GM23248 (cell line): ENCODE measurements around the gene NUDT9. TPM values are rescaled to one million over a fixed set of nuclear protein-coding genes. Genes with fewer than 3 reads are reported as not detected.
A peak's percentile ranks its signal among the peaks of the same experiment; 100 is the strongest.
"Not testable (repeated sequence)": the region's sequence is repeated elsewhere in the genome, so short reads cannot be mapped to it uniquely, and the experiment has no call there.

Source experiments
- DNase-seq: peaks from one replicate; pipeline ENCODE4 v3.0.0-alpha.2; 2015
- H2AFZ ChIP-seq: fragments of 200-600 bp; sonication (generic); 2 replicates; pipeline ENCODE4 v1.6.1; 2016; ENCODE audit warnings: antibody characterized with exemption
- H3F3A ChIP-seq: fragments of 200-600 bp; sonication (generic); 2 replicates; pipeline ENCODE4 v1.6.1; 2016; ENCODE audit warnings: mild to moderate bottlenecking, antibody characterized with exemption, mixed run types; ENCODE audit not compliant: insufficient read depth
- H3K27ac ChIP-seq: fragments of 200-600 bp; sonication (generic); 2 replicates; pipeline ENCODE4 v1.5.1; 2016; ENCODE audit warnings: mild to moderate bottlenecking
- H3K27me3 ChIP-seq: fragments of 200-600 bp; sonication (generic); replicated peaks from 2 replicates; pipeline ENCODE4 v1.6.1; 2016; ENCODE audit warnings: mild to moderate bottlenecking; ENCODE audit not compliant: insufficient read depth
- H3K36me3 ChIP-seq: fragments of 200-600 bp; sonication (generic); 2 replicates; pipeline ENCODE4 v1.6.1; 2016; ENCODE audit warnings: low read depth, mild to moderate bottlenecking
- H3K4me1 ChIP-seq: fragments of 200-600 bp; sonication (generic); 2 replicates; pipeline ENCODE4 v1.6.1; 2016; ENCODE audit warnings: mild to moderate bottlenecking; ENCODE audit not compliant: insufficient read depth
- H3K4me2 ChIP-seq: fragments of 200-600 bp; sonication (generic); one replicate; pipeline ENCODE4 v1.6.1; 2016; ENCODE audit warnings: mild to moderate bottlenecking; ENCODE audit not compliant: unreplicated experiment
- H3K4me3 ChIP-seq: fragments of 200-600 bp; sonication (generic); 2 replicates; pipeline ENCODE4 v1.5.1; 2016; ENCODE audit warnings: mild to moderate bottlenecking
- H3K79me2 ChIP-seq: fragments of 200-600 bp; sonication (generic); 2 replicates; pipeline ENCODE4 v1.6.1; 2016; ENCODE audit warnings: mild to moderate bottlenecking; ENCODE audit not compliant: insufficient read depth
- H3K9ac ChIP-seq: fragments of 200-600 bp; sonication (generic); 2 replicates; pipeline ENCODE4 v1.6.1; 2016; ENCODE audit warnings: mild to moderate bottlenecking
- H3K9me2 ChIP-seq: fragments of 200-600 bp; sonication (generic); 2 replicates; pipeline ENCODE4 v1.6.1; 2016; ENCODE audit warnings: mixed run types, mild to moderate bottlenecking, moderate library complexity; ENCODE audit not compliant: insufficient read depth
- H3K9me3 ChIP-seq: fragments of 200-600 bp; sonication (generic); one replicate; pipeline ENCODE4 v1.6.1; 2017; ENCODE audit warnings: low read depth
- H4K20me1 ChIP-seq: fragments of 200-600 bp; sonication (generic); 2 replicates; pipeline ENCODE4 v1.6.0; 2016; ENCODE audit not compliant: insufficient read depth
- EZH2 ChIP-seq: fragments of 200-600 bp; sonication (generic); IDR thresholded peaks from 2 replicates; pipeline ENCODE4 v1.6.1; 2018; ENCODE audit warnings: antibody characterized with exemption, mild to moderate bottlenecking; ENCODE audit not compliant: insufficient read depth, poor library complexity, severe bottlenecking
- EZH2phosphoT487 ChIP-seq: fragments of 200-600 bp; sonication (generic); IDR thresholded peaks from 2 replicates; pipeline ENCODE4 v1.6.1; 2018; ENCODE audit warnings: antibody characterized with exemption, moderate library complexity, mild to moderate bottlenecking, low read depth; ENCODE audit not compliant: insufficient read depth
- WGBS, 2 experiments: methylation state at CpG; one replicate each; pipeline ENCODE4 v1.1.6; 2015 to 2017; ENCODE audit warnings: low lambda C conversion rate in 2 of 2, low coverage in 1 of 2; ENCODE audit errors: missing lambda C conversion rate in 2 of 2; 5-methylcytosine and 5-hydroxymethylcytosine counted together
- in situ Hi-C: fragments of 300-500 bp; cut with MboI; formaldehyde crosslinking; loops from 2 replicates; pipeline ENCODE4 v1.15.0; 2020
- polyA plus RNA-seq: library from polyadenylated mRNA; unstranded; fragments of >200 nt; fragmentation: Nextera tagmentation; extraction: Ambion mirVana; gene quantifications from 2 replicates; pipeline ENCODE4 v1.2.1, GENCODE V29; 2016
- total RNA-seq: library from RNA; depleted of rRNA; stranded (reverse); fragments of >200 nt; shearing (Covaris generic); gene quantifications from 2 replicates; pipeline ENCODE4 v1.2.3, GENCODE V29; 2014

Gene NUDT9
- total and polyA plus RNA-seq, 2 experiments from 2014 or later, result 11.2 to 34.8 TPM

DNA sequence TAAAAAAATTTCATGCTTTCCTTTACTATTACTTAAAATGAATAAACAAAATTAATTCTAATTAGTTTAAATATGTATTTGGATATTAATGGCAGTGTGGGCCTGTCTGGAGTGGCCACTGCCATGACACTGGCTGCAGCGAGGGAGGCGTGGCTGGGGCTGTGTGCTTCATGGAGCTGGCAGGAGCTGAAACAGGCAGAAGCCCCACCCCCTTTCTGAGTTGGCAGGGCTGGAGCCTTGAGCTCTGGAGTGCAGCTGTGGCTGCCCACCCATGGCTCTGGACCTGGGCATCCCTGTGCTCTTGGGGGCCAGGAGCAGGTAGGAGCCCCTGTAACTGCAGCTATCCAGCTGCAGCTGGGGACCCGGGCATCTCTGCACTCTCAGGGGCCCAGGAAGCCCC, 23.2 kb upstream of the NUDT9 start:
- in situ Hi-C loops, result no loop called here
- Histone ChIP-seq H3K9me2 (no peaks in the 10 kb centered on the region), H3K9me3 (no peaks in the 10 kb centered on the region), H3K9ac (no peak overlapping the region), H3K36me3 (no peaks in the 10 kb centered on the region), H3K27me3 (no peaks in the 10 kb centered on the region), H3K79me2 (no peaks in the 10 kb centered on the region), H3F3A (no peaks in the 10 kb centered on the region), H2AFZ (no peak overlapping the region), H3K4me3 (no peak overlapping the region), H4K20me1 (no peaks in the 10 kb centered on the region), H3K4me2 (no peak overlapping the region), H3K27ac (no peak overlapping the region), H3K4me1 (no peaks in the 10 kb centered on the region)
- peak; percentile 9 for DNase-seq
- 75 to 80% methylated on average over 3 of the region's 3 CpGs for WGBS, 2 experiments
- TF ChIP-seq EZH2phosphoT487 (no peak), EZH2 (no peak)

DNA sequence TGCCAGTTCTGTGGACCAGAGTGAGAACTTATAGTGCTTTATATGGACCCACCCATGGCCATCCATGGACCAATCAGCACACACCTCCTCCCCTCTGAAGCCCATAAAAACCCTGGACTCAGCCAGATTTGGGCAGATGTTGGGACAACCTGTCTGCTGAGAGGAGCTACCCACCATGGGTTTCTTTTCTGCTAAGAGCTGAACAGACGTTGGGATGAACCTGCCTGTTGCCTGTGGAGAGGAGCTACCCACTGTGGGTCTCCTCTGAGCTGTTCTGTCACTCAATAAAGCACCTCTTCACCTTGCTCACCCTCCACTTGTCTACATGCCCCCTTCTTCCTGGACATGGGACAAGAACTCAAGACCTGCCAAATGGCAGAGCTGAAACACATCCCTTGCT, 22.4 kb upstream of the NUDT9 start:
- Histone ChIP-seq H3K4me2 (no peak overlapping the region), H3K27ac (no peak overlapping the region), H3K9ac (no peak overlapping the region), H4K20me1 (no peaks in the 10 kb centered on the region), H2AFZ (no peak overlapping the region), H3K27me3 (0 out of 2 replicates have a peak, but pooled peaks cover 3% of the 10 kb centered on the region), H3K4me1 (no peaks in the 10 kb centered on the region), H3K9me3 (no peaks in the 10 kb centered on the region), H3K79me2 (no peaks in the 10 kb centered on the region), H3F3A (no peaks in the 10 kb centered on the region), H3K4me3 (no peak overlapping the region), H3K36me3 (no peaks in the 10 kb centered on the region), H3K9me2 (no peaks in the 10 kb centered on the region)
- 15 to 28% methylated on average over 1 of the region's 1 CpG for WGBS, 2 experiments
- DNase-seq, result no peak
- no peak for TF ChIP-seq EZH2
- no peak for TF ChIP-seq EZH2phosphoT487
- in situ Hi-C loops, result no loop called here

- DNase-seq, result peak; percentile 30
- 17 to 24% methylated on average over 1 of the region's 1 CpG for WGBS, 2 experiments
- H3K4me1 ChIP-seq, H3K9me3 ChIP-seq, H3K9ac ChIP-seq, H2AFZ ChIP-seq, in situ Hi-C loops, H3K36me3 ChIP-seq, H4K20me1 ChIP-seq, H3K79me2 ChIP-seq, H3K9me2 ChIP-seq, H3K4me3 ChIP-seq, H3K27ac ChIP-seq, H3K27me3 ChIP-seq, H3F3A ChIP-seq, H3K4me2 ChIP-seq: not testable (repeated sequence)
Observed at GRCh38 chr4:87403732-87404131, 18.6 kb upstream of the NUDT9 start.

DNA sequence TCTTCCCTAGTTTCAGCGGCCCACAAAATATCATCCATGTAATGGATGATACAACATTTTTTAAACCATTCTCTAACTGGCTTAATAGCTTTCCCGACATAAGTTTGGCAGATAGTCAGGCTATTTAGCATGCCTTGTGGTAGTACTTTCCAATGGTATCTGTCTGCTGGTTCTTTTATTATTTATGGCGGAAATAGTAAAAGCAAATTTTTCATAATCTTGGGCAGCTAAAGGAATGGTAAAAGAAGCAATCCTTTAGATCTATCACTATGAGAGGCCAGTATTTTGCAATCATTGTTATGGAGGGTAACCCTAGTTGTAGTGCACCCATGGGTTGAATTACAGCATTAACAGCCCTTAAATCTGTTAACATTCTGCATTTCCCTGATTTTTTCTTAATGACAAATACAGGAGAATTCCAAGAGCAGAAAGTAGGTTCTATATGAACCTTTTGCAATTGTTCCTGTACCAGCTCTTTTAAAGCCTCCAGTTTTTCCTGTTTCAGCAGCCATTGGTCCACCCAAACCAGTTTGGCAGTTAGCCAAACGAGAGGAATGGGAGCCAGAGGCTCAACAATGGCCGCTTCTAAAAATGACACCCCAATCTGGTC, 17.1 kb upstream of the NUDT9 start:
- H3K4me1 ChIP-seq, result peaks cover 2% of the 10 kb centered on the region; the same call in 1 of the 2 replicates
- H3K79me2 ChIP-seq, result no peaks in the 10 kb centered on the region
- H3K27ac ChIP-seq, result no peak overlapping the region
- H3K36me3 ChIP-seq, result no peaks in the 10 kb centered on the region
- no peaks in the 10 kb centered on the region for H3K9me3 ChIP-seq
- no peaks in the 10 kb centered on the region for H3K9me2 ChIP-seq
- in situ Hi-C loops, result no loop called here
- H3F3A ChIP-seq, result no peaks in the 10 kb centered on the region
- TF ChIP-seq EZH2 (no peak), EZH2phosphoT487 (no peak)
- H3K4me2 ChIP-seq, result no peak overlapping the region
- no peak overlapping the region for H2AFZ ChIP-seq
- no peak overlapping the region for H3K4me3 ChIP-seq
- no peak overlapping the region for H3K9ac ChIP-seq
- no peaks in the 10 kb centered on the region for H4K20me1 ChIP-seq
- DNase-seq, result no peak
- H3K27me3 ChIP-seq, result 0 out of 2 replicates have a peak, but pooled peaks cover 7% of the 10 kb centered on the region
- WGBS, 2 experiments, result 57% methylated on average over 5 of the region's 5 CpGs

GRCh38 chr4:87406462-87406861, 15.9 kb upstream of the NUDT9 start:
- Histone ChIP-seq H3K9me3 (no peaks in the 10 kb centered on the region), H4K20me1 (no peaks in the 10 kb centered on the region), H3K9ac (no peak overlapping the region), H3K4me1 (peaks cover 9% of the 10 kb centered on the region; the same call in 1 of the 2 replicates), H3K79me2 (no peaks in the 10 kb centered on the region), H3K4me3 (no peak overlapping the region), H3K27me3 (0 out of 2 replicates have a peak, but pooled peaks cover 7% of the 10 kb centered on the region), H2AFZ (no peak overlapping the region), H3K9me2 (no peaks in the 10 kb centered on the region), H3K4me2 (no peak overlapping the region), H3F3A (no peaks in the 10 kb centered on the region), H3K36me3 (no peaks in the 10 kb centered on the region), H3K27ac (no peak overlapping the region)
- TF ChIP-seq EZH2phosphoT487, result no peak
- no peak for TF ChIP-seq EZH2
- WGBS, 2 experiments, result 57 to 67% methylated on average over 6 of the region's 6 CpGs
- in situ Hi-C loops, result no loop called here
- DNase-seq, result no peak

DNA sequence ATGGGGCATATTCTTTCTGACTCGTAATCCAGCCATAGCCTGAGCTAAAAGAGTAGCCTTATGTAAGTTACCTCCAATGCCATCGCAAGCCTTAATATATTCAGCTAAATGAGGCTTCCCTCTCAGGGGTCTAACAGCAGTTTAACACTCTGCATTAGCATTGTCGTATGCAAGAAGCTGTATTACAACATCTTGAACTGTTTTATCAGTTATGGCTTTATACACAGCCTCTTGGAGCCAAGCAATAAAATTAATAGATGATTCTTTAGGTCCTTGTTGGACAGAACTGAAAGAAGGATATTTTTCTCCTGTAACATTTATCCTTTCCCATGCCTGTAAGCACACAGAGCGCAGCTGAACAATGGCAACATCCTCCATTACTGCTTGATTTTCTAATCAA, 15.5 kb upstream of the NUDT9 start:
- 40 to 58% methylated on average over 4 of the region's 4 CpGs for WGBS, 2 experiments
- H3K4me2 ChIP-seq, H3K27me3 ChIP-seq, H3K36me3 ChIP-seq, in situ Hi-C loops, H3K4me3 ChIP-seq, H2AFZ ChIP-seq, DNase-seq, H3K27ac ChIP-seq, H3K79me2 ChIP-seq, H4K20me1 ChIP-seq, H3F3A ChIP-seq, H3K9me2 ChIP-seq, H3K9ac ChIP-seq, H3K4me1 ChIP-seq, H3K9me3 ChIP-seq: not testable (repeated sequence)
